ENCODE data around the gene MEX3C. TPM values are rescaled to one million over a fixed set of nuclear protein-coding genes. Genes with fewer than 3 reads are reported as not detected.

MEX3C gene
- total RNA-seq, 1 donor from 2014 or later, result 17.2 TPM

DNA sequence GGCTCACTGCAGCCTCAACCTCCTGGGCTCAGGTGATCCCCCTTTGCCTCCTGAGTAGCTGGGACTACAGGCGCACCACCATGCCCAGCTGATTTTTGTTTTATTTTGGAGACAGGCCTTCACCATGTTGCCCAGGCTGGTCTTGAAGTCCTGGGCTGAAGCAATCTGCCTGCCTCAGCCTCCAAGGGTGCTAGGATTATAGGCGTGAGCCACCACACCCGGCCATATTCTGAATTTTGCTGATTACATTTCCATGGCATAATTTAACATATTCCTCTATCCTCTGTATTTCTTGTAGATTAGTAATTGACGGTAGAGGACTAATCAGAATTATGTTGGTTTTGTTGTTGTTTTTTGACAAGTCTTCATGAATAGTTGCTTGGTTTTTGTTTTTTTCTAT is 50.6 kb downstream of the MEX3C start:
- Histone ChIP-seq H3K4me1 (no peaks in the 10 kb centered on the region), H3K27me3 (ENCODE audit: low read depth) (no peaks in the 10 kb centered on the region), H3K9me3 (replicated peaks) (peaks cover 5% of the 10 kb centered on the region), H3K27ac (replicated peaks) (no peak overlapping the region), H3K4me3 (no peak overlapping the region), H3K36me3 (no peaks in the 10 kb centered on the region)
- TF ChIP-seq, protein P1, sequence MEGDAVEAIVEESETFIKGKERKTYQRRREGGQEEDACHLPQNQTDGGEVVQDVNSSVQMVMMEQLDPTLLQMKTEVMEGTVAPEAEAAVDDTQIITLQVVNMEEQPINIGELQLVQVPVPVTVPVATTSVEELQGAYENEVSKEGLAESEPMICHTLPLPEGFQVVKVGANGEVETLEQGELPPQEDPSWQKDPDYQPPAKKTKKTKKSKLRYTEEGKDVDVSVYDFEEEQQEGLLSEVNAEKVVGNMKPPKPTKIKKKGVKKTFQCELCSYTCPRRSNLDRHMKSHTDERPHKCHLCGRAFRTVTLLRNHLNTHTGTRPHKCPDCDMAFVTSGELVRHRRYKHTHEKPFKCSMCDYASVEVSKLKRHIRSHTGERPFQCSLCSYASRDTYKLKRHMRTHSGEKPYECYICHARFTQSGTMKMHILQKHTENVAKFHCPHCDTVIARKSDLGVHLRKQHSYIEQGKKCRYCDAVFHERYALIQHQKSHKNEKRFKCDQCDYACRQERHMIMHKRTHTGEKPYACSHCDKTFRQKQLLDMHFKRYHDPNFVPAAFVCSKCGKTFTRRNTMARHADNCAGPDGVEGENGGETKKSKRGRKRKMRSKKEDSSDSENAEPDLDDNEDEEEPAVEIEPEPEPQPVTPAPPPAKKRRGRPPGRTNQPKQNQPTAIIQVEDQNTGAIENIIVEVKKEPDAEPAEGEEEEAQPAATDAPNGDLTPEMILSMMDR (IDR thresholded peaks at IDR 0.05; ENCODE audit: borderline replicate concordance), result no peak
- DNase-seq, result no peak
- intact Hi-C loops (cut with micrococcal nuclease), result no loop called here

DNA sequence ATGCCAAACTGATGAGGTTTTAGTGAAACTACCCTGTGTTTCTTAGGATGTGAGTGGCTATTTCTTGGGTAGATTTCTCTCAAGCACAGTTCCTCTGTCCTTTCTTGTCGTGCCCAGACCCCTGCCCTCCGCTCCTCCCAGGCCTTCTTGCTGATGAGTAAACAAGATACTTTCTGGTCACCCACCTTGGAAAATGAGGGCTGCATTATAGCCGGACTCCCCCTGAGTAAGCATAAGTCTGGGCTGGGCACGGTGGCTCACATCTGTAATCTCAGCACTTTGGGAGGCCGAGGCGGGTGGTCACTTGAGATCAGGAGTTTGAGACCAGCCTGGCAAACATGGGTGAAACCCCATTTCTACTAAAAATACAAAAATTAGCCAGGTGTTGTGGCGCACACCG is 58.5 kb downstream of the MEX3C start:
- DNase-seq, result no peak
- no peak overlapping the region for H3K4me3 ChIP-seq
- no peaks in the 10 kb centered on the region for H3K36me3 ChIP-seq
- no peaks in the 10 kb centered on the region for H3K27me3 ChIP-seq (ENCODE audit: low read depth)
- H3K4me1 ChIP-seq, result no peaks in the 10 kb centered on the region
- H3K27ac ChIP-seq (replicated peaks), result no peak overlapping the region
- TF ChIP-seq, protein P1 (IDR thresholded peaks at IDR 0.05; ENCODE audit: borderline replicate concordance), result no peak
- peaks cover 7% of the 10 kb centered on the region for H3K9me3 ChIP-seq (replicated peaks)
- intact Hi-C loops (cut with micrococcal nuclease), result no loop called here

DNA sequence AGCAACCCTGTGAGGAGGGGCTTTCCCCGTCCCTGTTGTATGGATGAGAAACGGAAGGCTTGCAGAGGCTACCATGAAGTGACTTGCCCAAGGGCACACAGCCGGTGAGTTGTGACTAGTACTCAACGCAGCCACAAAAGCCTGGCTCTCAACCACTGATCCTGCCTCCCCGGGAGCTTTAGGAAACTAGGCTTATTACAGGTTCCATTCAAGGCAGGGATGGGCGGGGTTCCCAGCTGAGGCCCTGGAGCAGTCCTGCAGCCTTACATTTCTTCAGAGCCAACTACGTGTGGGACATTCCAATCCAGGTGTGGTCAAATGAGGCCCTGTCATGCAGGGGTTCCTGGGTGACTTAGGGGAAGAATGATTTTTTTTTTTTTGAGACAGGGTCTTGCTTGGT is 59.6 kb downstream of the MEX3C start:
- peaks cover 7% of the 10 kb centered on the region for H3K9me3 ChIP-seq (replicated peaks)
- intact Hi-C loops (cut with micrococcal nuclease), result no loop called here
- no peaks in the 10 kb centered on the region for H3K36me3 ChIP-seq
- no peaks in the 10 kb centered on the region for H3K4me1 ChIP-seq
- H3K27me3 ChIP-seq (ENCODE audit: low read depth), result no peaks in the 10 kb centered on the region
- H3K4me3 ChIP-seq, result no peak overlapping the region
- DNase-seq, result no peak
- H3K27ac ChIP-seq (replicated peaks), result no peak overlapping the region
- TF ChIP-seq, protein P1 (IDR thresholded peaks at IDR 0.05; ENCODE audit: borderline replicate concordance), result no peak

DNA sequence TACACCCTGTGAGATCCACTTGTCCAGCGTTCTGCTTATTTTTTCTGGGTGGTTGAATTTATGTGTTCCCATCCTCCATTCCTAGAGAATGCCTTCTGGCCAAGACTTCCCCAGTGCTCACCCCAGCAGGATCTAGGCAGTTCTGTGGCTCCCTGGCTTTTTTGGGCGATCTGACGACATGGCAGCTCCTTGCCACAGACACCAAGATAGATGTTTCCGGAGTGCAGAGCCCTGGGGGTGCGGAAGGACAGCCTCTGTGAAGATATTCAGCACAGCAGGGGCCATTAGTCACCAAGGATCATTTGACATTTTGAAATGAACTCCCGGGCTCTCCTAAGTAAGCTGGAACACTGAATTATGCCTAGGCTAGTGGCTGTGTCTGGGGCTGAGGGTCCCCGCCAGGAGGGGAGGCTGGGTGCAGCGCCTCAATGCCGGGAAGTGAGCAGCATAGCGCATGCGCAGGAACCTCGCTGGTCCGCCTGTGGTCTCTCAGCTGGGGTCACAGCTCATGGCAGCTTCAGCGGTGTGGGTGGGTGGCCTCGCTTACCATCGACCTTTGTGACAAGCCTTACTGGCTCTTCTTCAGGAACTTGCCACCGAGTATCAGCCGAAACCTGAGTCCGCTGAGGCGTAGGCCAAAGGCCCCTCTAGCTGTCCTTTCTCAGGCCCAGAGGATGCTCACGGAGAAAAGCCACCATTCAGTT is 60.3 kb downstream of the MEX3C start:
- peaks cover 3% of the 10 kb centered on the region for H3K27me3 ChIP-seq (ENCODE audit: low read depth)
- H3K9me3 ChIP-seq (replicated peaks), result peaks cover 7% of the 10 kb centered on the region
- H3K36me3 ChIP-seq, result no peaks in the 10 kb centered on the region
- H3K4me1 ChIP-seq, result no peaks in the 10 kb centered on the region
- intact Hi-C loops (cut with micrococcal nuclease), result no loop called here
- TF ChIP-seq, protein P1 (IDR thresholded peaks at IDR 0.05; ENCODE audit: borderline replicate concordance), result no peak
- no peak overlapping the region for H3K27ac ChIP-seq (replicated peaks)
- no peak for DNase-seq
- H3K4me3 ChIP-seq, result no peak overlapping the region

DNA sequence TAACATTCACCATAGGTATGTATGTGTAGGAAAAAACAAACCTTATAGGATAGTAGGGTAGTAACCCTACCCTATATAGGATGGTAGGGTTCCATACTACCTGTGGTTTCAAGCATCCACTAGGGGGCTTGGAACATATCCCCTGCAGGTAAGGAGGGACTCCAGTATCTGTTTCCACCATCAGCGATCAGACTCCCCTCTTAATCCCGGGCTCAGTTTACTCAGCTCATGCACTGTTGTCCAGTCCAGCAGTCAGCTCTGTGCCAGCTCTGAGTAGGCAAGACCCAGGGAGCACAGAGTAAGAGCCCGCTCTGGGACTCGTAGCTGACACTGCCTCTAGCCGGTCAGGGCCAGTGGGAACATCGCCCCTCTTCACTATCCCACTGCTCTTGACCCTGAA is 61.7 kb downstream of the MEX3C start:
- intact Hi-C loops (cut with micrococcal nuclease), result no loop called here
- peaks cover 3% of the 10 kb centered on the region for H3K9me3 ChIP-seq (replicated peaks)
- no peak for DNase-seq
- H3K4me3 ChIP-seq, result no peak overlapping the region
- no peaks in the 10 kb centered on the region for H3K4me1 ChIP-seq
- no peaks in the 10 kb centered on the region for H3K36me3 ChIP-seq
- H3K27me3 ChIP-seq (ENCODE audit: low read depth), result peaks cover 3% of the 10 kb centered on the region
- TF ChIP-seq, protein P1 (IDR thresholded peaks at IDR 0.05; ENCODE audit: borderline replicate concordance), result peak; percentile 47
- no peak overlapping the region for H3K27ac ChIP-seq (replicated peaks)
